Colonic mucosa (tissue), 4 donors: ENCODE data around the gene EPN2. TPM values are rescaled to one million over a fixed set of nuclear protein-coding genes. Genes with fewer than 3 reads are reported as not detected.

Source experiments
- DNase-seq: peaks from one replicate; pipeline ENCODE4 v3.0.0-alpha.2; 2020
- H3K27ac ChIP-seq: fragments of 200-600 bp; one replicate; pipeline ENCODE4 v1.8.0; 2021
- H3K27me3 ChIP-seq: fragments of 200-600 bp; one replicate; pipeline ENCODE4 v1.8.0; 2021
- H3K36me3 ChIP-seq: fragments of 200-600 bp; one replicate; pipeline ENCODE4 v1.8.0; 2021
- H3K4me1 ChIP-seq: fragments of 200-600 bp; one replicate; pipeline ENCODE4 v1.8.0; 2021; ENCODE audit warnings: mild to moderate bottlenecking
- H3K4me3 ChIP-seq: fragments of 200-600 bp; one replicate; pipeline ENCODE4 v1.8.0; 2021
- H3K9ac ChIP-seq, 2 donors: one replicate each; pipeline ENCODE4 v1.7.0; 2013; ENCODE audit warnings: control low read depth in 2 of 2, low read depth in 2 of 2, low read length in 2 of 2
- H3K9me3 ChIP-seq: fragments of 200-600 bp; one replicate; pipeline ENCODE4 v1.8.0; 2021
- intact Hi-C: fragments of 100-400 bp; cut with DNase I; formaldehyde crosslinking; loops from one replicate; pipeline ENCODE4 v1.14.1; 2022
- total RNA-seq, 2 donors: library from RNA; stranded (reverse); fragmentation: NEBNext Ultra II Directional in 1 of 2; extraction: Animal tissue kit (Norgen Biotek cat#: 25700) in 1 of 2; gene quantifications; one replicate each; pipeline ENCODE4 v1.2.1, GENCODE V29; 2021
- TF ChIP-seq, protein P1 (sequence below): fragments of 200-600 bp; IDR thresholded peaks from one replicate; pipeline ENCODE4 v1.8.0; 2022; ENCODE audit warnings: antibody characterized with exemption, mild to moderate bottlenecking
- donor health status: healthy.
- donor health status: DM: no; HTN: no; CAD: no.
- donor health status: DM: no; HTN: no; CAD: no.

Gene EPN2
- total RNA-seq, 2 donors from 2014 or later, result 34.7 to 36.3 TPM

DNA sequence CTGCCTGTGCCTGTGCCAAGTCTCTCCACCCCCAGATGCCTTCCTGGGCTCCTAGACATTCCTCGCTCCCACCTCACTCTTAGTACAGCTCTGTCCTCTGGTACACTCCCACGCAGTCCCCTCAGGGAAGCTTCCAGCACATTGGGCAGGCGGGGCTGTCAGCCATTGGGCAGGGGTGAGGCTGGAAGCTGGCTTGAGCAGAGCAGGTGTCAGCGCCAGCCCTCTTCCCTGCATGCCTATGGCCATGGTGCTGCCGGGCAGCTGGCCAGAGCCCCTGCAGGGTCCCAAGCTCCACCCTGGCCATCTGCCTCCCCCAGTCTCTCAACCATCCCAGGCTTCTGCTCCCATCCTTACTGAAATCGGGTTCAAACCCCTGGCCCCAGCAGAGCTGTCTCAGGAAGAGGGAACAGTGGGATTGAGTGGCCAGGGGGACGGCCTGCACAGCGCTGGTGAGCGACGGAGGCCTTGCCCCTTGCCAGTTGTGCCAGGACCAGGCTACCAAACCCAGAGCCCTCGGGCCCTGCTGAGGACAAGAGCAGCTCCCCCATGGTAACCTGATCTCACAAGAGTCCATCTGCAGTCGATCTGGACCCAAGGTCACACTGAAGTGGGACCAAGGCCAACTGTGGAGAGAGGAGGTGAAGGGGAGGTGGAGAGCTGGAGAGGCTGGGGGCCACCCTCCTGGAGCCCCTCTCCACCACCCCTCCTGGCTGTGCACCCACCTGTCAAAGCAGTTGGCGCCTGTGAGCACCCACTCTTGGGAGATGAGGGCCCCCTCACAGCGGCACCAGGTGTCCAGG, 127.7 kb downstream of the EPN2 start:
- H3K4me1 ChIP-seq, result no peaks in the 10 kb centered on the region
- no peaks in the 10 kb centered on the region for H3K36me3 ChIP-seq
- no peak overlapping the region for H3K9ac ChIP-seq
- no peak for DNase-seq
- intact Hi-C loops, result loop anchor here (10.0 kb wide), 1 partner anchor 400 kb away; no protein-coding TSS in a partner anchor
- H3K9me3 ChIP-seq, result no peaks in the 10 kb centered on the region
- TF ChIP-seq, protein P1, sequence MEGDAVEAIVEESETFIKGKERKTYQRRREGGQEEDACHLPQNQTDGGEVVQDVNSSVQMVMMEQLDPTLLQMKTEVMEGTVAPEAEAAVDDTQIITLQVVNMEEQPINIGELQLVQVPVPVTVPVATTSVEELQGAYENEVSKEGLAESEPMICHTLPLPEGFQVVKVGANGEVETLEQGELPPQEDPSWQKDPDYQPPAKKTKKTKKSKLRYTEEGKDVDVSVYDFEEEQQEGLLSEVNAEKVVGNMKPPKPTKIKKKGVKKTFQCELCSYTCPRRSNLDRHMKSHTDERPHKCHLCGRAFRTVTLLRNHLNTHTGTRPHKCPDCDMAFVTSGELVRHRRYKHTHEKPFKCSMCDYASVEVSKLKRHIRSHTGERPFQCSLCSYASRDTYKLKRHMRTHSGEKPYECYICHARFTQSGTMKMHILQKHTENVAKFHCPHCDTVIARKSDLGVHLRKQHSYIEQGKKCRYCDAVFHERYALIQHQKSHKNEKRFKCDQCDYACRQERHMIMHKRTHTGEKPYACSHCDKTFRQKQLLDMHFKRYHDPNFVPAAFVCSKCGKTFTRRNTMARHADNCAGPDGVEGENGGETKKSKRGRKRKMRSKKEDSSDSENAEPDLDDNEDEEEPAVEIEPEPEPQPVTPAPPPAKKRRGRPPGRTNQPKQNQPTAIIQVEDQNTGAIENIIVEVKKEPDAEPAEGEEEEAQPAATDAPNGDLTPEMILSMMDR, result no peak
- H3K27me3 ChIP-seq, result no peaks in the 10 kb centered on the region
- H3K27ac ChIP-seq, result no peak overlapping the region
- no peak overlapping the region for H3K4me3 ChIP-seq

DNA sequence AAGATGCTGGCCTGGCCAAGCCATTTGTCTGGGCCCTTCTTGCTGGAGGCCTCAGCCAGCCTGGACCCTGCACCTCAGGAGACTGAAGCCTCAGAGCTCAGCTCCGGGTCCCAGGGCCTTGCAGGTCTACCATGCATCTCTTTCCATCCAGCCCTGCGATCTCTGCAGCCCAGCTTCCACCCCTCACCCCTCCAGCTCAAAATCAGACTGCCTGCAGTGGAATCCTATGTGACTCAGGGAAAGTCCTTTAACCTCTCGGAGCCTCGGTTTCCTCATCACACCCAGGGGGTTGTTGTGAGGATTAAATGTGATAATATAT, 128.3 kb downstream of the EPN2 start:
- TF ChIP-seq, protein P1, result no peak
- no peak overlapping the region for H3K27ac ChIP-seq
- H3K4me1 ChIP-seq, result no peaks in the 10 kb centered on the region
- H3K27me3 ChIP-seq, result no peaks in the 10 kb centered on the region
- H3K36me3 ChIP-seq, result no peaks in the 10 kb centered on the region
- no peak overlapping the region for H3K9ac ChIP-seq
- DNase-seq, result no peak
- intact Hi-C loops, result loop anchor here (10.0 kb wide), 1 partner anchor 399 kb away; no protein-coding TSS in a partner anchor
- H3K9me3 ChIP-seq, result no peaks in the 10 kb centered on the region
- H3K4me3 ChIP-seq, result no peak overlapping the region

GRCh38 chr17:19365833-19366636, 128.9 kb downstream of the EPN2 start:
- intact Hi-C loops, result loop anchor here (10.0 kb wide), 1 partner anchor 399 kb away; no protein-coding TSS in a partner anchor
- no peak overlapping the region for H3K9ac ChIP-seq
- H3K27ac ChIP-seq, result no peak overlapping the region
- no peaks in the 10 kb centered on the region for H3K9me3 ChIP-seq
- H3K36me3 ChIP-seq, result no peaks in the 10 kb centered on the region
- TF ChIP-seq, protein P1, result no peak
- DNase-seq, result no peak
- no peaks in the 10 kb centered on the region for H3K4me1 ChIP-seq
- H3K4me3 ChIP-seq, result no peak overlapping the region
- H3K27me3 ChIP-seq, result no peaks in the 10 kb centered on the region

DNA sequence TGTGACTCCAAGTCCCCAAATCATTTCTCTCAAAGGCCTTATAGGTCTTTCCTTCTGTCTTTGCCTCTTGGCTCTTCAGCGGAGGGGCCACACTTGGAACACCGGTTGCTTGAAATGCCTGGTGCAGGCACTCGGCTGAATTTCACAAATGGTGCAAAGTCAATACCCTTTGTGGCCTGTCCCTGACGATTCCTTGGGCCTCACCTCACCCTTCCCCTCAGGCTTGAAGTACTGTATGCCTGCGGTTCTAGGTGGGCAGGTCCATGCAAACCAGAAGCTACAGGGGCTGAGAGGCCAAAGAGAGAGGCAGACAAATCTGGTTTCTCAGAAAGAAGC, 129.4 kb downstream of the EPN2 start:
- no peak overlapping the region for H3K9ac ChIP-seq
- no peak overlapping the region for H3K27ac ChIP-seq
- DNase-seq, result no peak
- H3K4me3 ChIP-seq, result no peak overlapping the region
- TF ChIP-seq, protein P1, result no peak
- H3K4me1 ChIP-seq, result no peaks in the 10 kb centered on the region
- H3K9me3 ChIP-seq, result no peaks in the 10 kb centered on the region
- H3K36me3 ChIP-seq, result no peaks in the 10 kb centered on the region
- intact Hi-C loops, result loop anchor here (10.0 kb wide), 1 partner anchor 398 kb away; no protein-coding TSS in a partner anchor
- no peaks in the 10 kb centered on the region for H3K27me3 ChIP-seq

DNA sequence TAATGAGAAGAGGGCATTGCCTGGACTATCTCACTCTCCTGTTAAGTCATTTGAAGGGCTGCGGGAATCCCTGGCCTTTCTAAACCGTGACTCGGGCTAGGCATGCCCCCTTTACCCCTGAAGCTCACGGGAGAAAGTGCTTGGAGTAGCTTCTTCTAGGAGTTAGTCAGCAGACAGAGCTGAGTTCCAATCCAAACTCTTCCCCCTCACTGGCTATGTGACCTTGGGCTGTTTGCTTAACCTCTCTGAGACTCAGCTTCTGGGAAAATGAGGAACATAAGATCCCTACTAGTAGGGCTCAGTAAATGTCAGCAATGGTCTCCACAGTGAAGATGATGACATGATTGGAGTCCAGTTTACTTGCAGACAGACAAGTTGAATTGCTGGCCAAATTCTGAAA, 131.1 kb downstream of the EPN2 start:
- H3K27ac ChIP-seq, result no peak overlapping the region
- no peak overlapping the region for H3K9ac ChIP-seq
- intact Hi-C loops, result loop anchor here (10.0 kb wide), 1 partner anchor 397 kb away; no protein-coding TSS in a partner anchor
- H3K4me3 ChIP-seq, result no peak overlapping the region
- no peak for DNase-seq
- no peaks in the 10 kb centered on the region for H3K27me3 ChIP-seq
- TF ChIP-seq, protein P1, result no peak
- H3K9me3 ChIP-seq, result no peaks in the 10 kb centered on the region
- no peaks in the 10 kb centered on the region for H3K4me1 ChIP-seq
- no peaks in the 10 kb centered on the region for H3K36me3 ChIP-seq
